AG09309 (cell line): Measurements from ENCODE around the gene KLHL36.

Source experiments
- DNase-seq: peaks from one replicate; pipeline ENCODE4 v3.0.0-alpha.2; 2010; ENCODE audit warnings: low read depth
- H3K4me3 ChIP-seq: 2 replicates; pipeline ENCODE4 v1.5.1; 2011; ENCODE audit warnings: mild to moderate bottlenecking, low read depth, low read length, moderate library complexity; ENCODE audit not compliant: control insufficient read depth
- CTCF ChIP-seq: IDR thresholded peaks from 2 replicates; pipeline ENCODE4 v1.5.1; 2011; ENCODE audit warnings: mild to moderate bottlenecking, low read depth, low read length, inconsistent platforms; ENCODE audit not compliant: insufficient read depth, control insufficient read depth; ENCODE audit errors: missing control alignments

Gene KLHL36

DNA sequence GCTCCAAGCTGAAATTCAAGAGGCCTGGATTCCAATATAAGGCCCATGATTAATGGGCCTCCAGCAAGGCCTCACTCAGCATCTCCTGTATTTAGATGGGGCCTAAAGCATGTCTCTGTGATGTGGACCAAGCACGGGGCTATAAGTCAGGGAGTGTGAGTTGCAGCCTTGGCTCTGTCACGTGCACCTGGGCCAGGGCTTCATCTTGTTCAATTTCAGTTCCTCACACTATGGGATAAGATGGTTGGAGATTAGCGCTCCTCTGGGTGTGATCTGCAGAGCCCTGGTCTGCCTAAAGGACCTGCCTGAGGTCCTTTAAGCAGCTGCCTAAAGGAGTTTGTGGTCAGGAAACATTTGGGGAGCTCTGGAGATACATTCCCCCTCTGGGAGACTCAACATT is 25.2 kb downstream of the KLHL36 start:
- DNase-seq, result no peak
- no peak overlapping the region for H3K4me3 ChIP-seq
- TF ChIP-seq CTCF, result no peak

- H3K4me3 ChIP-seq, result no peak overlapping the region
- no peak for TF ChIP-seq CTCF
- DNase-seq, result no peak
Observed at GRCh38 chr16:84675423-84675822, 27.1 kb downstream of the KLHL36 start.

GRCh38 chr16:84675884-84676283 is 27.6 kb downstream of the KLHL36 start:
- no peak for DNase-seq
- no peak overlapping the region for H3K4me3 ChIP-seq
- TF ChIP-seq CTCF, result no peak

- no peak overlapping the region for H3K4me3 ChIP-seq
- no peak for DNase-seq
Observed at GRCh38 chr16:84677017-84677803, 28.9 kb downstream of the KLHL36 start.

GRCh38 chr16:84677849-84678248 is 29.5 kb downstream of the KLHL36 start:
- TF ChIP-seq CTCF, result no peak
- no peak for DNase-seq
- H3K4me3 ChIP-seq, result no peak overlapping the region

More at GRCh38 chr16:84677017-84677803, 28.9 kb downstream of the KLHL36 start:
- TF ChIP-seq CTCF, result no peak

GRCh38 chr16:84678541-84678940 is 30.2 kb downstream of the KLHL36 start:
- TF ChIP-seq CTCF, result no peak
- no peak overlapping the region for H3K4me3 ChIP-seq
- DNase-seq, result no peak

DNA sequence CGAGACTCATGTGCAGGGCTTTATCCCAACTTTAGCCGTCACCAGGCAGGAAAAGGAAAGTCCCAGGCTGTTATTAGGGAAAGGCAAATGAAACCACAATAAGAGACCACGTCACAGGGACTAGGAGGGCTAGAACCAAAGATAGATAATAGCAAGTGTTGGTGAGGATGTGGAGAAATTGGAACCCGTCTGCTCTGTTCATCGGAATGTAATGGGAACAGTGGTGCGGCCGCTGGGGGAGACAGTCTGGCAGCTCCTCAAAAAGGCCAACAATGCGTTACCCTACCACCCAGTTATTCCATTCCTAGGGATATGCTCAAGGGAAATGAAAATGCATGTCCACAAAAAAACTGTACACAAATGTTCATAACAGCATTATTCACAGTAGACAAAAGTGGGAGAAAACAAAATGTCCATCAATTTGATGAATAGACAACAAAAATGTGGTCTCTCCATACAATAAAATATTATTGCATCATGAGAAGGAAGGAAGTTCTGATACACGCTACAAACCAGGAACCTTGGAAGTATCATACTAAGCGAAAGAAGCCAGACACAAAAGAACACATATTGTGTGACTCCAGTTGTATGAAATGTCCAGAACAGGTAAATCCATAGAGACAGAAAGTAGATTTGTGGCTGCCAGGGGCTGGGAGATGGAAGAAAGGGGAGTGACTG is 32.0 kb downstream of the KLHL36 start:
- DNase-seq, result no peak
- no peak for TF ChIP-seq CTCF
- no peak overlapping the region for H3K4me3 ChIP-seq
